GM12892 (cell line): ENCODE data around the gene HSPB8.

Experiments used
- POLR2A ChIP-seq: IDR thresholded peaks from 2 replicates; pipeline ENCODE4 v1.6.1; 2011; ENCODE audit warnings: low read depth, low read length, control low read depth
- POLR2AphosphoS5 ChIP-seq: IDR thresholded peaks from 2 replicates; pipeline ENCODE4 v1.6.1; 2011; ENCODE audit warnings: low read depth, low read length, control low read depth
- TAF1 ChIP-seq: IDR thresholded peaks from 2 replicates; pipeline ENCODE4 v1.6.1; 2011; ENCODE audit warnings: low read depth, mild to moderate bottlenecking, control low read depth, low read length, borderline replicate concordance

DNA sequence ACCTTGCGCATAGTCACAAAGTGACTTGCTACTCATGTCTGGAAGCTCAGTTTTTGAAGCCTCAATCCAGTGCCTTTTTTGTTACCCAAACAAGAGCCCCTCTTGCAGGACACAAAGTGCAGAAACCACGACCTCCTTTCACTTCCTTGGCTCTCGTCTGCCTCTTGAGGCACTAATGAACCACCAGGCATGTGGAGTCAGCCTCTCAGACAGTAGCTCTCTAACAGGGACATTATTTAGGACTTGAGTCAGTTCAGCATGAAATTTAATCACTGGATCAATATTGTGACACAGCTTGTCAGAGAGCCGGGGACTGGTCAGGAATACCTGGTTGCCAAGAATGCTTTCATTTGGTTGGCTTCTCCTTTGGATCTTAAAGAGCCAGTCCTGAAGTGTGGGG, 46.7 kb downstream of the HSPB8 start:
- TF ChIP-seq POLR2A (no peak), POLR2AphosphoS5 (no peak), TAF1 (no peak)
